Measurements from ENCODE around the gene UBE2U.

The UBE2U gene

GRCh38 chr1:64296459-64296858 lies 93.0 kb downstream of the UBE2U start:
- DNase-seq, result no peak

DNA sequence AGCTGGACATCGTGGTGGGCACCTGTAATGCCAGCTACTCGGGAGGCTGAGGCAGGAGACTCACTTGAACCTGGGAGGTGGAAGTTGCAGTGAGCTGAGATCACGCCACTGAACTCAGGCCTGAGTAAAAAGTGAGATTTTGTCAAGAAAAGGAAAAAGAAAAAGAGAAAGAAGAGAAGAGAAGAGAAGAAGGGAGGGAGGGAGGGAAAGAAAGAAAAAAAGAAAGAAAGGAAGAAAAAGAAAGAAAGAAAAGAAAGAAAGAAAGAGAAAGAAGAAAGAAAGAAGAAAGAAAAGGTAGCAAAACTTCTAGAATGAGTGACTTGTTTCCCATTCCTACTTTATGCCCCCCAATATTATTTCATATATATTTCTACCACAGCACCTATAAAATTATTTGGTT lies 98.8 kb downstream of the UBE2U start:
- no peak for DNase-seq

DNA sequence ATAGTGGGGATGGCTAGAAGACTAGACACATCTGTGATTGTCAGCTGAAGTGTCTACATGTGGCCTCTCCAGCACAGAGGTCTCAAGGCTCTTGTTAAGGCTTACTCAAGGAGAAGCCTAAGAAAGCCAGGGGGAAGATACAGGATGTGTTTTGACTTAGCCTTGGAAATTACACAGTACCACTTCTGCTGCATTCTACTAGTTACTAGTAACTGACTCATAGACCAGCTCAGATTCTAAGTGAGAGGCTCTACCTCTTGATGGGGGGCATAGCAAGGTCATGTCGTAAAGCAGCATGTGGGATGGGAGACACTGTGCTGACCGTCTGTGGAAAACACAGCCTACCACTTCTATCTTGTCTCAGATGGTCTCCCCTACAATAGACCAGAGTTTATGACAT lies 99.5 kb downstream of the UBE2U start:
- DNase-seq, result no peak

GRCh38 chr1:64304823-64305222 lies 101.4 kb downstream of the UBE2U start:
- DNase-seq, result no peak

DNA sequence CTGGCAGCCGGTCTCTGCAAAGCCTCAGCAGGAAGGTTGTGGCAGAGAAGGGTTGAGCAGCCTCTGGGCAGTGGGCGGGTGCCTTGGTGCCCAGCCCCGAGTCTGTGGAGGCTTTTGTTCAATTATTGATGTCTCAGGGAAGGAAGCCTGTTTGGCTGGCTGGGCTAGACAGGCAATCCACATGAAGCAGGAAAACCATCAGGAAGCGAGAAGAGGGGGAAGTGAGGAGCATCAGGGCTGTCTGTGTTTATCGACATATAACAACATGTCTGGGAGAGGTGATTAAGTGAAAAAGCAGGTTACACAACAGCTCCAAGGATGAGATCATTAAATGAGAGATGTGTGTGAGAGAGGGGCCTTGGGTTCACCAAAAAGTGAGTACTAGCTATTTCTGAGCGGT lies 105.4 kb downstream of the UBE2U start:
- DNase-seq, result no peak

- DNase-seq, result no peak
Observed at GRCh38 chr1:64309431-64309831, 106.0 kb downstream of the UBE2U start.

- DNase-seq, result no peak
Observed at GRCh38 chr1:64310760-64311159, 107.3 kb downstream of the UBE2U start.

GRCh38 chr1:64312431-64312830 lies 109.0 kb downstream of the UBE2U start:
- no peak for DNase-seq

GRCh38 chr1:64315402-64315801 lies 112.0 kb downstream of the UBE2U start:
- DNase-seq, result no peak

All from NCI-H2227 treated with DMSO at 0.1 percent for 48 hours (cell line).